HEK293 (cell line): ENCODE data around the gene NUDCD2.

ENCODE experiments used
- CTCF ChIA-PET: fragments of 350-600 bp; formaldehyde crosslinking; extraction: SDS; loops from one replicate; lab custom pipeline; 2021; ENCODE audit warnings: antibody characterized with exemption; lab: Yijun Ruan, JAX
- POLR2A ChIA-PET: fragments of 300-600 bp; formaldehyde crosslinking; extraction: SDS; loops from one replicate; lab custom pipeline; 2020; ENCODE audit warnings: antibody characterized with exemption, inconsistent platforms; lab: Yijun Ruan, JAX
- H3K27ac ChIP-seq: fragments of 200-500 bp; sonication (Bioruptor generic); 2 replicates; pipeline ENCODE4 v1.5.1; 2014; ENCODE audit warnings: low read depth, low read length, control low read depth, inconsistent platforms; ENCODE audit errors: extremely low read depth
- H3K36me3 ChIP-seq, 2 experiments: fragments of 200-500 bp in 1 of 2; sonication (Bioruptor generic) in 1 of 2; 1 replicate in 1 of 2; 2 replicates in 1 of 2; pipeline ENCODE4 v1.5.1; 2014 to 2017; ENCODE audit warnings: inconsistent platforms in 2 of 2, low read length in 2 of 2; ENCODE audit not compliant: control insufficient read depth in 2 of 2, insufficient read depth in 1 of 2
- H3K4me1 ChIP-seq: fragments of 200-500 bp; sonication (Bioruptor generic); 2 replicates; pipeline ENCODE4 v1.5.1; 2014; ENCODE audit warnings: mild to moderate bottlenecking, low read length, inconsistent platforms; ENCODE audit not compliant: control insufficient read depth, insufficient read depth
- H3K4me3 ChIP-seq: 2 replicates; pipeline ENCODE4 v1.5.1; 2011; ENCODE audit warnings: low read depth, mild to moderate bottlenecking, control low read depth, low read length, moderate library complexity
- H3K9me3 ChIP-seq: fragments of 200-500 bp; sonication (Bioruptor generic); 2 replicates; pipeline ENCODE4 v1.5.1; 2014; ENCODE audit warnings: low read depth, low read length, inconsistent platforms; ENCODE audit not compliant: control insufficient read depth, insufficient read depth
- FEZF1 ChIP-seq: fragments of 450-650 bp; formaldehyde crosslinking; IDR thresholded peaks from 2 replicates; pipeline ENCODE4 v1.5.1; 2016; ENCODE audit warnings: missing biosample characterization, missing genetic modification characterization
- GFI1B ChIP-seq: fragments of 450-650 bp; formaldehyde crosslinking; IDR thresholded peaks from 2 replicates; pipeline ENCODE4 v1.5.1; 2016; ENCODE audit warnings: missing biosample characterization, missing genetic modification characterization
- KLF17 ChIP-seq: fragments of 450-650 bp; formaldehyde crosslinking; IDR thresholded peaks from 2 replicates; pipeline ENCODE4 v1.5.1; 2016; ENCODE audit warnings: missing biosample characterization, missing genetic modification characterization
- KLF9 ChIP-seq: fragments of 450-650 bp; formaldehyde crosslinking; IDR thresholded peaks from 2 replicates; pipeline ENCODE4 v1.5.1; 2016; ENCODE audit warnings: missing biosample characterization, missing genetic modification characterization, low read depth
- MZF1 ChIP-seq: fragments of 450-650 bp; formaldehyde crosslinking; IDR thresholded peaks from 2 replicates; pipeline ENCODE4 v1.5.1; 2017; ENCODE audit warnings: missing biosample characterization, missing genetic modification characterization, borderline replicate concordance
- OVOL3 ChIP-seq: fragments of 450-650 bp; formaldehyde crosslinking; IDR thresholded peaks from 2 replicates; pipeline ENCODE4 v1.5.1; 2016; ENCODE audit warnings: missing biosample characterization, missing genetic modification characterization
- PATZ1 ChIP-seq: fragments of 450-650 bp; formaldehyde crosslinking; IDR thresholded peaks from 2 replicates; pipeline ENCODE4 v1.5.1; 2016; ENCODE audit warnings: missing biosample characterization, missing genetic modification characterization
- SP2 ChIP-seq: fragments of 450-650 bp; formaldehyde crosslinking; IDR thresholded peaks from 2 replicates; pipeline ENCODE4 v1.5.1; 2016; ENCODE audit warnings: missing biosample characterization, missing genetic modification characterization
- ZBTB44 ChIP-seq: fragments of 450-650 bp; IDR thresholded peaks from 2 replicates; pipeline ENCODE4 v1.5.1; 2018; ENCODE audit warnings: missing biosample characterization, mild to moderate bottlenecking, missing genetic modification characterization
- ZBTB6 ChIP-seq: fragments of 450-650 bp; formaldehyde crosslinking; IDR thresholded peaks from 2 replicates; pipeline ENCODE4 v1.5.1; 2017; ENCODE audit warnings: missing biosample characterization, missing genetic modification characterization
- ZEB2 ChIP-seq: fragments of 450-650 bp; formaldehyde crosslinking; IDR thresholded peaks from 2 replicates; pipeline ENCODE4 v1.5.1; 2016; ENCODE audit warnings: missing biosample characterization, missing genetic modification characterization
- ZFP69B ChIP-seq: fragments of 450-650 bp; formaldehyde crosslinking; IDR thresholded peaks from 2 replicates; pipeline ENCODE4 v1.5.1; 2016; ENCODE audit warnings: missing biosample characterization, missing genetic modification characterization
- ZNF10 ChIP-seq: fragments of 450-650 bp; formaldehyde crosslinking; IDR thresholded peaks from 2 replicates; pipeline ENCODE4 v1.5.1; 2017; ENCODE audit warnings: missing biosample characterization, missing genetic modification characterization
- ZNF138 ChIP-seq: fragments of 450-650 bp; formaldehyde crosslinking; IDR thresholded peaks from 2 replicates; pipeline ENCODE4 v1.5.1; 2016; ENCODE audit warnings: missing biosample characterization, missing genetic modification characterization, borderline replicate concordance
- ZNF23 ChIP-seq: fragments of 450-650 bp; formaldehyde crosslinking; IDR thresholded peaks from 2 replicates; pipeline ENCODE4 v1.5.1; 2016; ENCODE audit warnings: missing biosample characterization, missing genetic modification characterization, borderline replicate concordance
- ZNF239 ChIP-seq: fragments of 450-650 bp; formaldehyde crosslinking; IDR thresholded peaks from 2 replicates; pipeline ENCODE4 v1.5.1; 2016; ENCODE audit warnings: missing biosample characterization, missing genetic modification characterization
- ZNF335 ChIP-seq: fragments of 450-650 bp; formaldehyde crosslinking; conservative IDR thresholded peaks from 2 replicates; pipeline ENCODE4 v1.5.1; 2016; ENCODE audit warnings: missing biosample characterization, missing genetic modification characterization
- ZNF394 ChIP-seq: fragments of 450-650 bp; formaldehyde crosslinking; IDR thresholded peaks from 2 replicates; pipeline ENCODE4 v1.5.1; 2016; ENCODE audit warnings: missing biosample characterization, missing genetic modification characterization, mild to moderate bottlenecking, moderate library complexity, borderline replicate concordance
- ZNF501 ChIP-seq: fragments of 450-650 bp; formaldehyde crosslinking; IDR thresholded peaks from 2 replicates; pipeline ENCODE4 v1.5.1; 2016; ENCODE audit warnings: missing biosample characterization, missing genetic modification characterization
- ZNF529 ChIP-seq: fragments of 450-650 bp; formaldehyde crosslinking; IDR thresholded peaks from 2 replicates; pipeline ENCODE4 v1.5.1; 2017; ENCODE audit warnings: missing genetic modification characterization, missing biosample characterization; ENCODE audit not compliant: insufficient replicate concordance
- ZNF561 ChIP-seq: fragments of 450-650 bp; IDR thresholded peaks from 2 replicates; pipeline ENCODE4 v1.5.1; 2018; ENCODE audit warnings: missing biosample characterization, missing genetic modification characterization, borderline replicate concordance
- ZNF585B ChIP-seq: fragments of 450-650 bp; formaldehyde crosslinking; IDR thresholded peaks from 2 replicates; pipeline ENCODE4 v1.5.1; 2016; ENCODE audit warnings: missing biosample characterization, missing genetic modification characterization
- ZNF600 ChIP-seq: fragments of 450-650 bp; formaldehyde crosslinking; IDR thresholded peaks from 2 replicates; pipeline ENCODE4 v1.5.1; 2016; ENCODE audit warnings: missing biosample characterization, missing genetic modification characterization
- ZNF654 ChIP-seq: fragments of 450-650 bp; formaldehyde crosslinking; IDR thresholded peaks from 2 replicates; pipeline ENCODE4 v1.5.1; 2016; ENCODE audit warnings: low read depth, missing biosample characterization, missing genetic modification characterization
- ZNF670 ChIP-seq: fragments of 450-650 bp; formaldehyde crosslinking; IDR thresholded peaks from 2 replicates; pipeline ENCODE4 v1.5.1; 2016; ENCODE audit warnings: missing biosample characterization, missing genetic modification characterization, low read depth
- ZNF776 ChIP-seq: fragments of 450-650 bp; formaldehyde crosslinking; IDR thresholded peaks from 2 replicates; pipeline ENCODE4 v1.5.0; 2017; ENCODE audit warnings: missing biosample characterization, missing genetic modification characterization, borderline replicate concordance
- ZNF785 ChIP-seq: fragments of 450-650 bp; formaldehyde crosslinking; IDR thresholded peaks from 2 replicates; pipeline ENCODE4 v1.5.1; 2016; ENCODE audit warnings: missing biosample characterization, missing genetic modification characterization
- ZSCAN30 ChIP-seq: fragments of 450-650 bp; IDR thresholded peaks from 2 replicates; pipeline ENCODE4 v1.5.1; 2018; ENCODE audit warnings: missing biosample characterization, mild to moderate bottlenecking, missing genetic modification characterization, moderate library complexity
- ZXDB ChIP-seq: fragments of 450-650 bp; formaldehyde crosslinking; IDR thresholded peaks from 2 replicates; pipeline ENCODE4 v1.5.1; 2016; ENCODE audit warnings: missing biosample characterization, missing genetic modification characterization

The NUDCD2 gene

GRCh38 chr5:163504079-163504931 lies 44.4 kb upstream of the NUDCD2 start (continued):
- TF ChIP-seq ZNF138 (tag by site-specific recombination) = no peak
- no peak for TF ChIP-seq ZNF529 (tag by site-specific recombination)
- no peak for TF ChIP-seq OVOL3
- no peak for TF ChIP-seq ZNF670 (tag by site-specific recombination)
- 0 out of 2 replicates have a peak, but pooled peaks have one; percentile 18 for TF ChIP-seq ZXDB (tag by site-specific recombination)
- no peak for TF ChIP-seq ZNF585B
- TF ChIP-seq ZNF23 (tag by site-specific recombination) = no peak
- TF ChIP-seq ZNF785 (tag by site-specific recombination) = no peak
- no peak for TF ChIP-seq SP2 (tag by site-specific recombination)
- TF ChIP-seq GFI1B (tag by site-specific recombination) = no peak
- no peak for TF ChIP-seq ZNF239
- TF ChIP-seq PATZ1 = no peak
- TF ChIP-seq ZNF10 (tag by site-specific recombination) = peak; percentile 33; the same call in 1 of the 2 replicates

GRCh38 chr5:163503106-163504078 lies 43.5 kb upstream of the NUDCD2 start:
- Histone ChIP-seq H3K9me3 (no peaks in the 10 kb centered on the region), H3K36me3 (no peaks in the 10 kb centered on the region), H3K4me3 (peak overlapping the region; percentile 43), H3K27ac (peak overlapping the region; percentile 92), H3K4me1 (peaks cover 2% of the 10 kb centered on the region)
- ChIA-PET POLR2A (interaction anchor here (1.1 to 1.4 kb wide), 2 partner anchors 42 to 66 kb away, joined by 7 to 23 read pairs; partner anchors contain the start of genes CCNG1, HMMR and NUDCD2), CTCF (interaction anchor here (0.6 to 1.2 kb wide), 4 partner anchors 9 to 95 kb away, joined by 3 to 6 read pairs (median 4); no protein-coding TSS in a partner anchor)
- TF ChIP-seq ZNF501 (no peak), ZSCAN30 (tag by site-specific recombination) (0 out of 2 replicates have a peak, but pooled peaks have one; percentile 49), ZNF600 (peak; percentile 37; the same call in 1 of the 2 replicates), ZNF394 (peak; percentile 54; the same call in 1 of the 2 replicates), ZFP69B (tag by site-specific recombination) (peak; percentile 49; the same call in 1 of the 2 replicates), ZNF335 (tag by site-specific recombination) (peak; percentile 75), ZBTB6 (tag by site-specific recombination) (peak; percentile 92), ZNF138 (tag by site-specific recombination) (no peak), ZEB2 (peak; percentile 28; the same call in 1 of the 2 replicates), FEZF1 (tag by site-specific recombination) (no peak), ZNF654 (tag by site-specific recombination) (peak; percentile 45), ZNF561 (tag by site-specific recombination) (0 out of 2 replicates have a peak, but pooled peaks have one; percentile 41), KLF17 (tag by site-specific recombination) (no peak), KLF9 (tag by site-specific recombination) (no peak), ZBTB44 (tag by site-specific recombination) (no peak), ZNF776 (tag by site-specific recombination) (no peak), MZF1 (tag by site-specific recombination) (no peak; the same call in 1 of the 2 replicates)
